Activated T-cell treated with anti-CD3 and anti-CD28 coated beads, Interleukin-2, amount 50 U/mL, for 4 hours (primary cell): Measurements from ENCODE around the gene SAMD14. TPM values are rescaled to one million over a fixed set of nuclear protein-coding genes. Genes with fewer than 3 reads are reported as not detected.

Experiments
- ATAC-seq, 2 donors: fragments of 200-7000 bp; cut with Tn5 transposase; one replicate each; pipeline ENCODE4 v1.10.0; 2021
- DNase-seq: peaks from one replicate; pipeline ENCODE4 v3.0.0-alpha.2; 2020
- H3K27me3 Mint-ChIP-seq: one replicate; pipeline ENCODE4 v1.8.0; 2021; ENCODE audit warnings: low read depth, mixed read lengths
- H3K36me3 Mint-ChIP-seq: one replicate; pipeline ENCODE4 v1.8.0; 2022; ENCODE audit warnings: mixed read lengths; ENCODE audit not compliant: insufficient read depth
- H3K4me1 Mint-ChIP-seq: one replicate; pipeline ENCODE4 v1.8.0; 2021; ENCODE audit warnings: low read depth, mixed read lengths
- H3K4me3 Mint-ChIP-seq: one replicate; pipeline ENCODE4 v1.8.0; 2021; ENCODE audit warnings: mild to moderate bottlenecking, moderate library complexity, mixed read lengths
- H3K9me3 Mint-ChIP-seq: one replicate; pipeline ENCODE4 v1.8.0; 2021; ENCODE audit warnings: mixed read lengths
- total RNA-seq, 3 donors: library from RNA; stranded (reverse); gene quantifications; one replicate each; pipeline ENCODE4 v1.2.1, GENCODE V29; 2021

SAMD14 gene
- under 1 TPM; 0.47 to 0.78 (median 0.52) TPM for total RNA-seq

DNA sequence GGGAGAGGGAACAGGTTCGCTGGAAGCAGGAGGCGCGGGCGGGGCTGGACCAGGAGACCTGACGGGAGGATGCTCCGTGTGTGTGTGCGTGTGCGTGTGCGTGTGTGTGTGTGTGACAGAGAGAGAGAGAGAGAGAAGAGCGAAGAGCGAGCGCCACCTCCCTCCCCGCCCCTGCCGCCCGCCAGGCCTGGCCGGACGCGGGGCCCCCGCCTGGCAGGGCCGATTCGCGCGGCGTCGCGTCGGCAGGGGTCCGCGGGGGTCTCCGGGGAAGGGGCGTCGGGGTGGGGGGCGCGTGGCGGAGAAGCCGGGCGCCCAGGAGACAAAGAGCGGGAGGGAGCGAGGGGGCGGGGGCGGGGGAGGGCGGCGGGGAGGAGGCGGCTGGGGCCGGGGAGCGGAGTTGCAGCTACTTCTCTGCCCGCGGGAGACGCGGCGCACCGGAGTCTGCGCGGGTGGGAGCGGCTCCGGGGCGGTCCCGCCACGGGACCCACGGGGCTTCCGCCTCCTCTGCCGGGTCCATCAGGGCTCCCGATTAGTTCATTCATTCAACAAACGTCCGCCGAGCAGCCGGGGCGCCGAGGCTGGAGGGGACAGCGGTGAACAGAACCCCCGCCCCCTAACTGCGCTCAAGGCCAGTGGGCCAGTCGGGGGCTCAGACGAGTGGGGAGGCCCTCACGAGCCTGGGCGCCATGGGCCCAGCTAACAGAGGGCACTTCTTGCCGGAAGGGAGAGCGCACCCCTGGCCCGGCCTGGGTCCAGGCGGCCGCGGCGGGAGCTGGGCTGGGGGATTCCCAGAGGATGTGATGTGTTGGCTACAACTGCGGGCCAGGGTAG is at the start of gene SAMD14:
Gene SAMD14 (minus strand): TSS at position 433 of the 831 bp plus-strand sequence. CDS start 5,201 bp downstream, outside the sequence.
- Mint-ChIP-seq H3K27me3 (peaks cover 9% of the 10 kb centered on the region), H3K4me3 (peak within 1 kb of the TSS; percentile 70), H3K36me3 (no peaks in the 10 kb centered on the region), H3K4me1 (peaks cover 24% of the 10 kb centered on the region), H3K9me3 (no peaks in the 10 kb centered on the region)
- DNase-seq = peak; percentile 44
- ATAC-seq = peak; percentile 73 to 74

DNA sequence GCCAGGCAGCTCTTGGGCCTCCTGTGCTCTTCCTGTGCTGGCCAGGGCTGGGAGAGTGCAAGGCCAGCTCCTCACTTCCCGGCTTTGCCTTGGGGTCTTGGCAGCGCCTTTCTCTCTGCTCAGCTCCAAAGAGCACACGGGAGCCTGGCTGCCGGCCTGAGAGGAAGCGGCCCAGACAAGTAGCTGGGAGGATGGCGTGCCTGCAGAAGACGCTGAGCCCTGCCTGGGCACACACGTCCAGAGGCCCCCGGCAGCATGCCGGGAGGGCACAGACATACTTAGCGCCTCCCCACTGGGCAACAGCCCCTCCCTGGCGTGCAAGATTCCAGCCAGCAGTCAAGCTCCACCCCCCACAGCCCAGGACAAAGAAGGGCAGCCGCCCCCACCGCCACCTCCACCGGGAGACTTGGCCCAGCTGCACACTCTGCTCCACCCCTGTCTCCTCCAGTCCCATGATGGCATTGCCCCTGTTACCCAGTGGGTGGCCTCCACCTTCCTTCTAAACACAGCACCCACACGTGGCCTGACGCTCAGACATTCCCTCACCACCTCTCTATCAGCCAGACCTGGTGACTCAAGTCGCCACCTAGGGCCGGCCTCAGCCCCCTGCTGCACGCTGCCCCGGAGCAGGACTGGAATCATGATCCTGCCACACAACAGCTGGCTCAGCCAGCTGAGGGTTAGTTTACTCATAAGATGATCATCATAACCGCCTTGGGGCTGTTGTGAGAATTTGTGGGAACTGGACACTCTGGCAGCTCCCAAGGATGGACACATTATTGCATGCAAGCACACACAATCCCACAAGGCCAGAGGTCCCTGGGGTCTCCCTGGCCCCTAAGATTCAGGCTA is 48.2 kb upstream of the SAMD14 start:
- no peaks in the 10 kb centered on the region for H3K36me3 Mint-ChIP-seq
- H3K27me3 Mint-ChIP-seq = no peaks in the 10 kb centered on the region
- peak; percentile 84 to 86 for ATAC-seq
- H3K4me1 Mint-ChIP-seq = peaks cover 13% of the 10 kb centered on the region
- no peaks in the 10 kb centered on the region for H3K9me3 Mint-ChIP-seq
- no peak overlapping the region for H3K4me3 Mint-ChIP-seq
- peak; percentile 47 for DNase-seq

DNA sequence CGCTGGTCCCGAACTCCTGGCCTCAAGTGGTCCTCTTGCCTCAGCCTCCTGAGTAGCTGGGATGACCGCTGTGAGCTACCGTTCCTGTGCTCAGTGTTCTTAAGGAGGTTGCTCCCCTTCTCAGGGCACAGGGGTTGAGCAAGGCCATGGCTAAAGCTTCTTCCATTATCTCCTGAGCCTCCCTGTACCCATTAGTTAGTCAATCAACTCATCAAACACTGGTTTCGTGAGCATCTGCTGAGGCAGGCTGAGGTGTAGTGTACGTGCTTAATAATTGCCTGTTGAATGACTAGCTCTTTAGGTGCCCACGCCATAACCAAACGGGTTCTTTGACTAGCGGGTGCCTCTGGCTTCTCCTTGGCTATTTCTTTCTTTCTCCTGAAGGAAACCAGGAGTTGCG is 47.5 kb upstream of the SAMD14 start:
- Mint-ChIP-seq H3K9me3 (no peaks in the 10 kb centered on the region), H3K4me1 (peaks cover 9% of the 10 kb centered on the region), H3K36me3 (no peaks in the 10 kb centered on the region), H3K27me3 (no peaks in the 10 kb centered on the region), H3K4me3 (no peak overlapping the region)
- ATAC-seq (no peak), DNase-seq (no peak)

DNA sequence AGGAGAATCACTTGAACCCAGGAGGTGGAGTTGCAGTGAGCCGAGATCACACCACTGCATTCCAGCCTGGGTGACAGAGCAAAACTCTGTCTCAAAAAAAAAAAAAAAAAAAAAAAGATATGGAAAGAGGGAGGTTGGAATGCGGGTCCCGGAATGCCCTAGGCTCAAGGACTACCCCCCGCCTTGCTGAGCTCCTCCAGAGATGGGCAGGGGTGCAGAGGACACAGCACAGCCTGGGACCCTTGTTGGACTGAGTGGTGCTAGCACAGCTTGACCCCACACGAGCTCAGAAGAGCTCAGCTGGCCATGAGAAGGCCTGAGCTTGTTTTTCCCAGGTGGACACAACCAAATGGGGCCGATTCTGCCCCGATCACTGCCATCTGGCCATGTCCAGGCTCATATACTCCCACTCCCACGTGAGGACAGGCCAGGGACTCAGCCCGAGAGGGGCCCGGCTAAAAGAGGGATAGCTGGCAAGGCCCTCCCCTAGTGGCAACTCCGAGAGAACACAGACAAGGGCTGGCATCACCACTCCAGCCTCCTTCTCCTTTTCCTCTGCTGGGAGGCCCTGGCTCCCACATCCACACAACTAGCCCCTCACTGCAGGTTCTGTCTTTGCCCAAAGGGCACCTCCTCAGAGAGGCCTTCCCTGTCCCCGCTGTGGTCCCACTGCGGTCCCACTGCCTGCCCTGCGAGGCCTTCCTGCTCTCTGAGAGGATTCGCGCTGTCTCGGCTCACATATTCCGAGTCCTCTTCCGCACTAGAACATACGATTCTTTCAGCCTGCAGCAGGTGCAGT is 46.8 kb upstream of the SAMD14 start:
- no peaks in the 10 kb centered on the region for H3K36me3 Mint-ChIP-seq
- ATAC-seq = no peak
- no peaks in the 10 kb centered on the region for H3K9me3 Mint-ChIP-seq
- no peak for DNase-seq
- H3K4me1 Mint-ChIP-seq = peaks cover 9% of the 10 kb centered on the region
- no peaks in the 10 kb centered on the region for H3K27me3 Mint-ChIP-seq
- H3K4me3 Mint-ChIP-seq = no peak overlapping the region

DNA sequence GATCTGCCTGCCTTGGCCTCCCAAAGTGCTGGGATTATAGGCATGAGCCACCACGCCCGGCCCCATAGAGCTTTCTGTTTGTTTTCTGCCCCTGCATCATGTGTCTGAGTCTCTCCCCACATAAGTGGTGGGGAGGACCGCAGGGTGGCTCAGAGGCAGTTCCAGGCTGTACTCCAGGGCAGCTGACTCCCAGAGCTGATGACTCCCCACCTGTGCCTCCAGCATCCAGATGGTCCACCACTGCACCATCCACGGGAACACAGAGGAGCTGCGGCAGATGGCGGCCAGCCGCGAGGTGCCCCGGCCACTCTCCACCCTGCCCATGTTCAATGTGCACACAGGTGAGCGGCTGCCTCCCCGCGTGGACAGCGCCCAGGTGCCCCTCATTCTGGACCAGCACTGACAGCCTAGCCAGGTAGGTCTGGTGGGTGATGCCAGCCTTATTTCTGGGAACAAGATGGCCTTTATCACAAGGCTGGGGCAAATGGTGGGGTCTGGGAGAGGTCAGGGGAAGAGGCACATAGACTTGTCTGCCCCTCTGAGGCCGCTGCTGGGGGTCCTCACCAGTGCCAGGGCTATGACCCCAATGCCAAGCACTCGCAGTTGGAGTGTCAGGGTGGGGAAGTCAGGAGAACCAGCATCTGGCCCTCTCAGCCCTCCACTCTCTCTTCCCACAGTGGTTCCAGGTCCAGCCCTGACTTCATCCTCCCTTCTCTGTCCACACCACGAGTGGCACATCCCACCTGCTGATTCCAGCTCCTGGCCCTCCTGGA is 45.3 kb upstream of the SAMD14 start:
- no peak for DNase-seq
- Mint-ChIP-seq H3K9me3 (no peaks in the 10 kb centered on the region), H3K36me3 (no peaks in the 10 kb centered on the region), H3K27me3 (no peaks in the 10 kb centered on the region), H3K4me1 (peaks cover 9% of the 10 kb centered on the region), H3K4me3 (no peak overlapping the region)
- no peak for ATAC-seq

DNA sequence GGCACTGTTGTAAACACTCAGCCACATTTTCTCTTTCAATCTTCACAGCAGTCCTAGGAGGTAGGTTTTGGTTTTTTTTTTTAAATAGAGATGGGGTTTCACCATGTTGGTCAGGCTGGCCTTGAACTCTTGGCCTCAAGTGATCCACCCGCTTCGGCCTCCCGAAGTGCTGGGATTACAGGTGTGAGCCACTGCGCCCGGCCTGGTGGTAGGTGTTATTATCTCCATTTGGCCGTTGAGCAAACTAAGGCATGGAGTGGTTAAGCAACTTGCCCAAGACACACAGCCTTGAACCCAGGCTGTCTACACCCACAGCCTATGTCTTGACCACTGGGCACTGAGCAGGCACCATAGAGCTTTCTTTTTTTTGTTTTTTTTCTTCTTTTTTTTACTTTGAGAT is 44.5 kb upstream of the SAMD14 start:
- DNase-seq (no peak), ATAC-seq (no peak)
- Mint-ChIP-seq H3K9me3 (no peaks in the 10 kb centered on the region), H3K27me3 (no peaks in the 10 kb centered on the region), H3K36me3 (no peaks in the 10 kb centered on the region), H3K4me3 (no peak overlapping the region), H3K4me1 (peaks cover 9% of the 10 kb centered on the region)

DNA sequence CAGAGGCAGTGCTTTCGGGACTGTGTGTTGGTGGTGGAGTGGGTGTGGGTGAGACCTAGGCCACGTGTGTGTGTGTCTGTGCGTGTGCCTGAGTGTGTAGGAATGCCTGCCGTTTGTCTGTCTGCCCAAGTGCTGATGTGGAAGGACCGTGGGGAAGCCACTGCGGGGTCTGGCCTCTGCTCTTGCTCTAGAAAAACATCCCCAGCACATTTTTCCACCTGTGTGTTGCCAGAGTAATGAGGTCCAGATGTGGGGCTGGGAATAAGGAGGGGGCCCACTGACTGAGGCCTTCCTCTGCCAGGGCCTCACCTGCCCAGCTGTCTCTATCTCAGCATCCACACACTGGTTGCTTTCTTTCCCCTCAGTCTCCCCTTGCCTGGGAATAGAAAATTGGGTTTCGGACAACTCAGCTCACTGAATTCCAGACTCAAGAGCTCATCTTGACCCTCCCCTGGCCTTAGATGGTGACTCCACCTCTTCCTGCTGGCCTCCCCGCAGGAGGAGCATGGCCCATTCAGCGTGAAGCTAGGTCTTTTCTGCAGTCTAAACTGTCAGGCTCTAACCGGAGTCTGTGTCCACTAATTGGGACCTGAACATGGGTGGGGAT is 43.5 kb upstream of the SAMD14 start:
- Mint-ChIP-seq H3K27me3 (no peaks in the 10 kb centered on the region), H3K36me3 (no peaks in the 10 kb centered on the region), H3K9me3 (no peaks in the 10 kb centered on the region), H3K4me3 (no peak overlapping the region), H3K4me1 (peaks cover 15% of the 10 kb centered on the region)
- DNase-seq (no peak), ATAC-seq (no peak)

DNA sequence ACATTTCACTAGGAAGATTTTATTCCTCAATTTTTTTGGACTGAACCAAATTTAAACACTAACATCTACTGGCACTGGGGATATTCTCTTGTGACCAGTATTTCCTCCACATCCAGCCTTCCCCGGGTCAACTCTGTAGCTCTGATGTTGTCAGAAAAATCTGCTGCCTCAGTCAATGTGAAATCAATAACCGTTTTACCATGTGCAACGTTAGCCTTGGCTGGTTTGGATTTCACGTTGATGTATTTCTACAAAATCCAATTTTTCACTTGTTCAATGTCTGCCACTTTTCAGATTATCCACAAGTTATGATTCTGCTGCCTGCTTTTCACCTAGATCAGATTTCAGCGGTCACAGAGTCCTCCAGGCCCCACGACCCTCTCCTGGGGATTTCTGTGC is 43.0 kb upstream of the SAMD14 start:
- no peaks in the 10 kb centered on the region for H3K27me3 Mint-ChIP-seq
- ATAC-seq (no peak), DNase-seq (no peak)
- no peaks in the 10 kb centered on the region for H3K36me3 Mint-ChIP-seq
- no peaks in the 10 kb centered on the region for H3K9me3 Mint-ChIP-seq
- H3K4me3 Mint-ChIP-seq = no peak overlapping the region
- H3K4me1 Mint-ChIP-seq = peaks cover 10% of the 10 kb centered on the region

DNA sequence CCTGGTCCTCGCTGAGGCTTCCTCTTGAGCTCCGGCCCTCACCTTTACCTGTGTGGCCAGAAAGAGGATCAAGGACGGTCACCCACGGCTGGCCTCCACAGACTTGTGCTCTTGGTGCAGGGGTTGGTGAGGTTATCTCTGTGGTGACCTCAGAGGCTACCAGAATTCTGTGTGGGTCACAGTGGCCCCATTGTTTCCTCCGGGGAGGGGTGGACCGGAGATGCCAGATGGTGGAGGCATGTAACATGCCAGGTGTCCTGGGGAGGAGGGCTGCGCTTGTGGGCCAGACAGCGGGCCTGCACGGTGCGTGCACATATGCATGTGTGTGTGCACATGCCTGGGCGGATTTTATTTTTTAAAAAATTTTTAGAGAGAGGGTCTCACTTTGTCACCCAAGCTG is 42.2 kb upstream of the SAMD14 start:
- Mint-ChIP-seq H3K36me3 (no peaks in the 10 kb centered on the region), H3K9me3 (no peaks in the 10 kb centered on the region), H3K27me3 (no peaks in the 10 kb centered on the region), H3K4me3 (no peak overlapping the region), H3K4me1 (peaks cover 10% of the 10 kb centered on the region)
- ATAC-seq = no peak
- no peak for DNase-seq

DNA sequence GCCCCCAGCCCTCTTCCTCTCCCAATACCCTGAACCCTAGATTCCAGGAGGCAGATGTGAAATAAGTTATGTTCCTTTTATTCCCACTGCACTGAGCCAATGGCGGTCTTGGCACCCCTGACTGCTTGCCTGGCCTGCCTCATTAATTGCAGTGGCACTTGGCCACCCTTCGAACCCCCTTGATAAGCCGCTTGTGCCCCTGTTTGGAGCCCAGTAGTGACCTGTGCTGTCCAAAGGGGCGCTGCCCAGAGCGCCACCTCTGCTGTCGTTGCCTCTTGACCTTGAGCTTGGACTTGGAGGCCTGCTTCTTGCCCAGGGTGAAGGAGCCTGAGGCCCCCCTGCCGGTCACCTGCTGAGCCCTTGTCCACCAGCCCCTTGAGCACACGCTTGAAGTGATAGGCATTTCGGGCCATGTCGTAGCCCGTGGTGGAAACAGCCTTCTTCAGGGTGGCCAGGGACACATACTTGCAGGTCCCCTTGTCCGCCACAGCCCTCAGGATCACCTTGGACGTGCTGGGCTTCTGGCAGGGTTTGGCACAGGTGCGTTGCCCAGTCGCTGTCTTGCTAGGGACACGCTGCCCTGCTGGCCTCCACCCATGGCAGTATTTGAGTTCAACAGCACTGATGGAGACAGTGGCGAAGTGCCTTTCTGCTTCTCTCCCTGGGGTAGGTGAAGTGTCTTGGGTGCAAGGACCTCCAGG is 41.6 kb upstream of the SAMD14 start:
- DNase-seq = no peak
- Mint-ChIP-seq H3K9me3 (no peaks in the 10 kb centered on the region), H3K4me1 (peaks cover 10% of the 10 kb centered on the region), H3K27me3 (no peaks in the 10 kb centered on the region), H3K4me3 (no peak overlapping the region), H3K36me3 (no peaks in the 10 kb centered on the region)
- ATAC-seq = no peak

DNA sequence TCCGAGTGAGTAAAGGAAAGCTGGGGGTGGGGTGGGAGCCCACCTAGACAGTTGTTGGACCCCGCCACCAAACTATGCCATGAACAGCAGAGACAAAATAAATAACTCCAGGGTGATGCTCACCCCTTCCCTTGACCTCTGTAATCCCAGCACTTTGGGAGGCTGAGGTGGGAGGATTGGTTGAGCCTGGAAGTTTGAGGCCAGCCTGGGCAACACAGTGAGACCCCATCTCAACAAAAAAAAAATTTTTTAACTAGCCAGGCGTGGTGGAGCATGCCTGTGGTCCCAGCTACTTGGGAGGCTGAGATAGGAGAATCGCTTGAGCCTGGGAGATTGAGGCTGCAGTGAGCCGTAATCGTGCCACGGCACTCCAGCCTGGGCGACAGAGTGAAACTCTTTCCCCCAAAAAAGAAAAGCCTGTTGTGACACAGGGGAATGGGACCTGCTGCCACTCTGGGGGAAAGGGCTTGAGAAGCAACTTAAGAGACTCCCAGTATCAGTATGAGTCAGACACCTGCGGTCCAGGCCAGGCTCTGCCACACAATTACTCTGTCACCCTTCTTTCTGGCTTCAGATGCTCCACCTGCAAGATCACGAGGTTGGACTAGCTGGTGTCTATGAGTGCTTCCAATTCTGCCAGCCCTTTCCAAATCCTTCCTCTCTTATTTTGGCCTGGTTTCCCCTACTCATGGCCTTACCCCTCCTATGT is 40.9 kb upstream of the SAMD14 start:
- no peaks in the 10 kb centered on the region for H3K27me3 Mint-ChIP-seq
- H3K4me1 Mint-ChIP-seq = peaks cover 10% of the 10 kb centered on the region
- H3K36me3 Mint-ChIP-seq = no peaks in the 10 kb centered on the region
- no peak for DNase-seq
- peak; percentile 37 to 45 for ATAC-seq
- H3K4me3 Mint-ChIP-seq = no peak overlapping the region
- no peaks in the 10 kb centered on the region for H3K9me3 Mint-ChIP-seq

DNA sequence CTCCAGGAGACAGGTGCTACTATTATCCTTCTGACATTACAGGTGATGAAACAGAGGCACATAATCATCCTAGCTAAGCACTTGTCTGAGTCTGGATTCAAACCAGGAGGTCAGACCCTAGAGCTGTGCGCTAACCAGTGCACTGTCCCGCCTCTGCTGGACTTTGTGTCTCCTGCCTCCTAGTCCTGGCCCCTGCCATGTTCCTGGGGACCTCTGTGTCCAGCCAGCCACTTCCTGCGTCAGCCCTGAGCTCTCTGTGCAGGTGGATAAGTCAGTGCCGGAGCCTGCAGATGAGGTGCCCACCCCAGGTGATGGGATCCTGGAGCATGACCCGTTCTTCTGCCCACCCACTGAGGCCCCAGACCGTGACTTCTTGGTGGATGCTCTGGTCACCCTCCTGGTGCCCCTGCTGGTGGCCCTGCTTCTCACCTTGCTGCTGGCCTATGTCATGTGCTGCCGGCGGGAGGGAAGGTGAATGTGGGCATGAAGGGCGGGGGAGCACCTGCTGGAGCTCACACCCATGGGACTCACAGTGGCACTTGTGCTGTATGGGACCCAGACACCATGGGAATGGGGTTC is 40.0 kb upstream of the SAMD14 start:
- peaks cover 10% of the 10 kb centered on the region for H3K4me1 Mint-ChIP-seq
- no peaks in the 10 kb centered on the region for H3K9me3 Mint-ChIP-seq
- no peak overlapping the region for H3K4me3 Mint-ChIP-seq
- ATAC-seq (no peak), DNase-seq (no peak)
- H3K36me3 Mint-ChIP-seq = no peaks in the 10 kb centered on the region
- no peaks in the 10 kb centered on the region for H3K27me3 Mint-ChIP-seq
